HG03095 (cell line): ENCODE measurements around the gene ANKLE2.

Experiments
- ATAC-seq: cut with Tn5 transposase; IDR thresholded peaks from one replicate; pipeline ENCODE4 v1.9.1; 2021; ENCODE audit warnings: moderate library complexity; ENCODE audit not compliant: unreplicated experiment

The ANKLE2 gene

DNA sequence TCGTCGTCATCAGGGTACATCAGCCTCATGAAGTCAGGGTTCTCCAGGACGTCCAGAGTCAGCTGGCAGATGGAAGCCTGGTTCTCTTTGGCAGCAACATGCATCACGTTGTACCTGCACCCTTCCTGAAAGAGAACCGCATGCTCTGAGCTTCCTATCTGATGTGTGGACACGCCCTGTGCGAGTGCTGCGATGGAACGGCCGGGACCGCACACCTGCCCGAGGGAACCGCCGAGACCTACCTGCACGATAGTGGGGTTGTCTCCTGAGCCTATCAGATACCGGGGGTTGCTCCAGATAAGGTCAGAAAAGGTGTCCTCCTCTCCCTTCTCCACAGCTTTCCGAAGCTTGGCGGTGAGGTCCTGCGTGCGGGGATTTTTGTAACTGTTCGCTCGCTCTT lies 13.7 kb downstream of the ANKLE2 start:
- ATAC-seq, result no peak

DNA sequence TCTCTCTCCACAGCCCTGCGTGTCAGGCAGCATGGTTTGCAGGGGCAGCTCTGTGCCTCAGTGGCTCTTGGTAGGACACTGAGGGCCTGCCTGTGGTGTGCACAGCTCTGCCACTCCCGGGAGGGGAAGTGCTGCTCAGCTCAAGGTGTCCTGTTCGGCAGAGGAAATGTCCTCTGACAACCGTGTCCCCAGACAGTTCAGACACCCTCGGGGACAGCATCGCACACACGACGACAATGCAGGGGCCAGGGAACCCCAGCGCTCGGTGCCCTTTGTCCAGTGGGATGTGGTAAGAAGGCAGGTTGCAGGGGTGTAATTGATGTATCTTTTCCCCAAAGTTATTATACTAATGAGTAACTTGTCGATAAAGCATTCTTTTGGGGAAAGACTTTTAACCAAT lies 14.2 kb downstream of the ANKLE2 start:
- ATAC-seq, result no peak

DNA sequence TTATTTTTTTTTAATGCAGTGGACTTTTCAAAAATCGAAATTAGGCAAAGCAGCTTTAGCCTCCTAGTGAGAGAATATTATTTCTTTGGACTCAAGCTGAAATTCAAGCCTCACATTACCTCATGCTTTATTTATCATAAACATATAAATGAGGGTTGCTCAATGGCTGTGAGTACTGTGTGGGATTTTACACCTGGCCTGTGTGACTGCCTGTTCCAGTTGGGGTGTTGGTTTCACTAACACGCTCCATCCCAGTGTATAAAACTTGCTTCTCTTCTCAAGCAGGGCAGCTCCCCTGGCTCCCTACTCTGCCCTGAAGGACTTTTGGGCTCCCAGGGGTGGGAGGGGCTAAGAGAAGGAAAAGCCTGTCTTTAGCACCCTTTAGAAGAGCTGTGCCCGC lies 15.0 kb downstream of the ANKLE2 start:
- ATAC-seq, result no peak

DNA sequence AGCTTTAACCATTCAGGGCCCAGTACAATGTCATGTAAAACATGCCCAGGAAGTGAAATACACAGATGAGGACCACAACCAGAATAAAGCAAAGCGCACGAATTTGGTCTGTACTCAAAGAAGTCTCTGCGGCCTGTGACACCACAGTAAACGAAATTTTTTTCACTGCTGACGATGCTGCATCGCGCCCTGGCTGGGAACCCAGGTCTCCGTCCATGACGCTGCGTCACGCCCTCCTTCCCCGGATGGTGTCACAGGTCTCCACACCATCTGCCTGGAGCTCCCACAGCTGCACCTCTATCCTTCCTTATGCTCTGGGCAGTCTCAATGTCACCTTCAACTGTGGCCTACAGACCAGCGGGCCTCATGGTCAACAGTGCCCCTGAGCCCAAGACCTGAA lies 17.8 kb downstream of the ANKLE2 start:
- no peak for ATAC-seq

DNA sequence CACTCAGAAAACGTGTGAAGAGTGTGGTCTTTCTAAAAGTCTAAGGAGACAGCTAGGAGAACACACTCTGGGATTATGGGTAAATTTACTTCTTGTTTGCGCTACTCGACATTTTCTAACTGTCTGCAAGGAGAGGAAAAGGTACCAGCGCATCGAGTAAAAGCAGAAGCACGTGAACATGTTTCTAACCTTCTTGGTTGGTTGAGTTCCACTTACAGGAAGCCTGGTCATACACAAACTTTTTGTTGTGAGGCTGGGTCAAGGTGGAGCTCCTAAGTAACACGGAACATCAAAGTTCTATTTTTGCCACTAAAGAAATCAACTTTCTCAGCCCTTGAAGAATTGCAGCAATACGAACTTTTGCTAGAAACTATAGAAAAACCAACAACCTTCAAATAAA lies 20.0 kb downstream of the ANKLE2 start:
- ATAC-seq, result no peak

DNA sequence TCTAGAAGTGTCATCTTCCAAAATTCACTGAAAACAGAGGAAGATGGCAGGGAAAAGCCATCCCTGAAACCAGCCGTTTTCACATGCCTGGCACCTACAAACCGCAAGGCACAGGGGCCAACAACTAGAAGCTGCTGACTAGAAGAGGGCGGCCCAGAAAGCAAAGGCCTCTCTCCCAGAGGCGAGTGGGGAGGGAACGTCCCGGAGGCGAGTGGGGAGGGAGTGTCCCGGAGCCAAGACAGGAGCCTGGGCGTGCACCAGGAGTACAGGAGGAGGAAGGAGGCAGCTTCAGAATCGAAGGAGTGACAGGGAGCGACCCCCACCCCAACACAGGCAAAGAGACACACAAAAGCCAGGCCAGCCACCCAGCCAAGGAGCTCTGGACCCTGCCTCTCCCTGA lies 21.0 kb downstream of the ANKLE2 start:
- ATAC-seq, result no peak

DNA sequence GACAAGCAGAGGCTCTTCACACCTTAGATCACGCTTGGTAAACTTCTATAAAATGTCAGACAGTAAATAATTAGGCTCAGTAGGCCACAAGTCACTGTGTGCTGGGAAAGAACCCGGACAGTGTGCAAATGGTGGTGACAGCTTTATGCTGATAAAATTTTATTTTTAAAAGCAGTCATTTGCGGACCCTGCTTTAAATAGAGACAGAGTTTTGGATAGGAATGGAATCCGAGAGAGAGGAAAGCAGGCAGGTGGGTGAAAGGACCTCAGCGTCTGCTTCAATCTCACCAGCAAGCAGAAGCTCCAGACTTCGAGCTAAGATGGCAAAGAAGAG lies 21.4 kb downstream of the ANKLE2 start:
- ATAC-seq, result no peak

DNA sequence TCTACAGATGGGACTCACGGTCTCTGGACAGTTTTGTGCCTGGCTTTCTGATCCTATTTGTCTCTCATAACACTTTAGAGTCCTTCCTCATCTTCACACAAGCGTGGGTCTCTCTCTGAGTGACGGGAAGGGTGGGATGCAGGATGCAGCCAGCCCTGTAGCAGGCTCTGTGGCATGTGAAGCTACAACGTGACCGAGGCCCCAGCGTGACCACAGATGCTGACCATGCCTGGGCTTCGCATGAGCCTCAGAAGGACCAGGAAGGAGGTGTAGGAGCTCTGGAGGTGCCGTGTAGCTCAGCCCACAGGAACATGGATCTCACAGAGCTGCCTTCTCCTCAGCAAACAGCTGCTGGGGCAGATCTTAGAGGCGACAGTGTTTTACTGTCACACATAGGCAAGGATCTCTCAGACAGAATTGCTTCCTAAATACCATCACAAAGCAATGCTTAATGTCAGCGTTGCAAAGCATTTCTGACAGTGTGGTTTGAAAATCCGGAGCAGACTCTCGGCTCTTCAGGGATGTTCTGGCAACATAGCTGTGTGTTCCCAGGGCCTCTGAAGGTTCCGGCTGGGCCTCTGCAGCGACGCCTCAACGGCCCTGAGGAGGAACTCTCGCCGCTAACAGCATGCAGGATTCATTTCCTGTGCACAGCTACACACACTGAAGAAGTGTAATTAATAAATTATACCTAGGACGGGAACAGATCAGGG lies 21.9 kb downstream of the ANKLE2 start:
- ATAC-seq, result no peak

DNA sequence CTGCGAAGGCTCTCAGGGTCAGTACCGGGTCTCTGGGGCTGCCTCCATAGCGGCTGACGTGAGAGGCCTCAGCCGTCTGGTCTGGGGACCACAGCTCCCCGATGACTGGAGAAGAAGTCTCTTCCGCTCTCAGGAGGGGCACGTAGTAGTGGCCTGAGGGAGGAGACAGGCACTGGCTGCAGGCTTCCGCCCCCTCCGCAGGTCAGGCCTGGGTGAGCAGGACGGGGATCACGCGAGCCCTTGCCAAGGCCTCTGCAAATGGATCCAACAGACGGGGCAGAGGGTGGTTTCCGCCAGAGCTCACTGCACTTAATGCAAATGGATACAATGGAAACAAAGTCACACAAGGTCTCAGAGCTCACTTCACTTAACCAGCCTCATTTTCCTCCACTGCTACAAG lies 24.7 kb downstream of the ANKLE2 start:
- no peak for ATAC-seq

DNA sequence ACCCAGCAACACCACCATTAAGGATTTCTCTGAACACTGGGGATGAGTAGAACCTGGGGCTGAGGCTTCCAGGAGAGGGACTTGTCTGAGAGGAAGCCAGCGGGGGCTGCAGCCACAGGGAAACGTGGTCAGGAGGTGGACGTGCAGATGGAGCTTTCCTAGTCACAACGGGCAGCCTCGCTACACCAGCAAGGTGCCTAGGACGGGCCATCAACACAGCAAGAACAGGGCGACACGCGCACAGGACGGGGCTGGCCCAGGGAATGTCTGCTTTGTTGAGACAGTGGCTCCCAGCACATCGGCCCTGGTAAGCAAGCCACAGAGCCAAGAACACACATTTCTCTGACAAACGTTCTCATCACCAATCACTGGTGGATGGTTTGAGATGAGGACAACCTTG lies 25.3 kb downstream of the ANKLE2 start:
- ATAC-seq, result no peak

DNA sequence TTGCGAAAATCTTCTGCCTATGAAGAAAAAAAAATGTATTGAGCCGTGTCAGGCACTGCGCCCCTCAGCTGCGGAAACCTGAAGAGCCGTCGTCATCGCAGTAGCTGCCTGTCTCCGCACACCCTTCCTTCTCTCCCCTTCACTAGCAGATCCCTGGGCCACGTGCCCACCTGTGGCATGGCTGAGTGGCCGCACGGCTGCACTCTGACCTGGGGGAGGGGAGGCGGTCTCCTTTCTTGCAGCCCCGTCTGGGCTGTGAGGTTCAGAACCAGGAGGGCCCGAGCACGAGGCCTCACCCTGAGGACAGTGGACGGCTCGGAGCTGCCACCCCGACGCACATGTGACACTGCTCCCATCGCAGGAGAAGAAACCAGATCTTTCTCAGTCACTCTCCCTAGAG lies 26.1 kb downstream of the ANKLE2 start:
- no peak for ATAC-seq

DNA sequence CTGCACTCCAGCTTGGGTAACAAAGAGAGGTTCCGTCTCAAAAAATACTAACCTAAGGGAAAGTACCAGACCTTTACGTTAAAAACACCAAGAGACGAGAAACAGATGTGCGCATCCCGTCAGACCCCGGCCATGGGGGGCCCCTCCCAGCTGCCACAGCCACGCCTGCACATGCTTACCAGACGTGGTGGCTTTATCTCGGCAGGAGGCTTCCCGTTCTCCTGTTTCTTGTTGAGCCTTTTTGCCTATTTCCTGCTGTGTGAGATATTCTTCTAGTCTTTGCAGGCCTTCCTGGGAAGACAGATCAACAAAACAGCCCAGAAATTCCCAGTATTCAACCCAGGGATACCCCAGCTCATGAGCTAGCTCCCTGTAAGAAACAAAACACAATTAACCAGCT lies 27.4 kb downstream of the ANKLE2 start:
- ATAC-seq, result no peak

DNA sequence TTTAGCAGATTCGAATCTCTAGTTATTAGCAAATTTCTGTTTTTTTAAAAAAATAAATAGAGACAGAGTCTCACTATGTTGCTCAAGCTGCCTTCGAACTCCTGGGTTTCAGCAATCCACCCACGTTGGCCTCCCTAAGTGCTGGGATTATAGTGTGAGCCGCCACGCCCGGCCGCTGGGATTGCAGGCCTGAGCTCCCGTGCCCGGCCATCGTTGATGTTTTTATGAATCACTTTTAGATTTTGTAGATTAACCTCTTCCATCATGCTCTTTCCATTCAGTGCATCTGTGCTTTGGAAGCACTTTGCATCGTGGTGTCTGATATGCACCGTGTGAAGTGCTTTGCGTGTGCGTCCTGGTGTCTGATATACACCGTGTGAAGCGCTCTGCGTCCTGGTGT lies 30.1 kb downstream of the ANKLE2 start:
- ATAC-seq, result no peak

DNA sequence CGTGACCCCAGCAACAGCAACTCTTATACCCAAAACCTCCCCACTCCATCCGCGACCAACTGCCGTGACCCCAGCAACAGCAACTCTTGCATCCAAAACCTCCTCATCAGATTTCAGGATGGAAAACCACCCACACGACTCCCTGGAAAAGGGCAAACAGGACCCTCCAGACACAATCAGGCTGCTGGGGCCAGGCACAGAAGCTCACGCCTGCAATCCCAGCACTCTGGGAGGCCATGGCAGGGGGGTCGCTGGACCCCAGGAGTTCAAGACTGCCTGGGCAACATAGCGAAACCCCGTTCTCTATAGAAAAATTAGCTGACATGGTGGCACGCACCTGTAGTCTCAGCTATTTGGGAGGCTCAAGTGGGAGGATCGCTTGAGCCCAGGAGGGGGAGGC lies 31.3 kb downstream of the ANKLE2 start:
- no peak for ATAC-seq

DNA sequence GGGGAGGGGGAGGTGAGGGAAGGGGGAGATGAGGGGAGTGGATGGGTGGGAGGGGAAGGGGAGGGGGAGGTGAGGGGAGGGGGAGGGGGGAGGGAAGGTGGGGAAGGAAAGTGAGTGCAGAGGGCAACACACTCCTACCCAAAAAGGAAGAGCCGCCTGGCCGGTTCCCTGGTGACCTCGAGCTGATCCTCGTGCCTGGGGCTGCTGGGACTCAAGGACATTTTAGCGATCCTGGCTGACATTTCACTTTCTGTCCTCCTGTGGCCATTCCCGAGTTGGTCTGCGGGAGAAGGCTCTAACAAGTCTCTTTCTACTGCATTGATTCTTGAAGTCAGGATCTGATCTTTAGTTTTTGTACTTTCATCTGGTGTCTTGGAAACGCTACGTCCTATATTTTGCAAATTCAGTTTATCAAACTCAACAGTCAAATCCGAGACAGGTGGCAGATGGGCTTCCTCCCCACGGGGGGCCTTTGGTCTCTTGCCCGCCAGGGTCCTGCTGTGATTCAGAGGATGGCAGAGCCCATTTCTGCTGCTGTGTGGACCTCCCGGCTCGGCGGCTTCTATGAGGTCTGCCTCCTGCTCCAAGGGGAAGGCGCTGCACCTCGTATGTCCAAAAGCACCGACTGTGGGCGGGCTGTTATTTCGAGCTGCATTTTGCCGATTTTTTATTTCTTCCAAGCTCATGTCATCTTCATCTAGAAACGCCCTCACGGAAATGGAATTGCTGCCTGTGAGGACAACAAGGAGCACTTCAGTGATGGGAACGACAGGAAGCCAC lies 31.9 kb downstream of the ANKLE2 start:
- no peak for ATAC-seq

DNA sequence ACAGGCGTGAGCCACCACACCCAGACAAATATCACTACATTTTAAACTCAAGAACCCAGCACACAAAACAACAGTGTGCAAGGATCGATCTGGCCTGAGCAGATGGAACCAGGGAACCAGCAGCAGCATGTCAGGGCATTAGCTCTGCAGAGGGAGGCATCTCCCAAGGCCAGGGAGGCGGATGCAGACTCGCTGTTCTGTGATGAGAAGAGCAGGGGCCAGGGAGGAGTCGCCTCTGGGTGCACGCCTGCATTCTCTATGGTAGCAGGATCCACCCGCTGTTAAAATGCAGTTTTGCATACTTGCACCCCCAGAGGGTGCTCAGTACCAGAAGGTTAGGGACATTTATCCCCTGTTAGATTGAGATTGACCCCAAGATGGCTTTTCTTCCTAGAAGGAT lies 33.1 kb downstream of the ANKLE2 start:
- no peak for ATAC-seq

DNA sequence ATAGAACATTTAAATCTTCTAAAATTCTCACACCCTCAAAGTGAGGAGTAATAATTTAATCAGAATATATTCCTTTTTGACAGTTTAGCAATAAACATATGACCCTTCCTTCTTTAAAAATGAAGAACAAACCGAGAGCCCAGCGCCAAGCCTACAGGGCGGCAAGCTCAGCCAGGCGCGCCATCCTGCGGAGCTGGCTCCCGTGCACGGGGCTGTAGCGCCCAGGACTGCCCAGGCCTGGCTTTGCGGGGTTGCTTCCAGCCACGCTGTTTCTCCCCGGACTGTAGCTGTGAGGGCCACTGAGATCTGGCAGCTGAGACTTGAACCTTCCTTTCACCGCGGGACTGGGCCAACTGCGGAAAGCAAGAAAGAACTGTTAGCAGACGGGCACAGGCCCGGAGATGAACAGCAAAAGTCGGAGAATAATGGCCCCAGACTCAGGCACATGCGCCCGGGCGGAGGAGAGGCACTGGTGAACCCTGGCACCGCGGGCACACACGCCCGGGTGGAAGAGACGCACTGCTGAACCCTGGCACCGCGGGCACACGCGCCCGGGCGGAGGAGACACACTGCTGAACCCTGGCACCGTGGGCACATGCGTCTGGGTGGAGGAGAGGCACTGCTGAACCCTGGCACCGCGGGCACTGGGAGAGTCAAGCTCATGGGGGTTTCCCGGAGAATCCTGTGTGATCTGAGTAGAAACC lies 34.4 kb downstream of the ANKLE2 start:
- ATAC-seq, result no peak

DNA sequence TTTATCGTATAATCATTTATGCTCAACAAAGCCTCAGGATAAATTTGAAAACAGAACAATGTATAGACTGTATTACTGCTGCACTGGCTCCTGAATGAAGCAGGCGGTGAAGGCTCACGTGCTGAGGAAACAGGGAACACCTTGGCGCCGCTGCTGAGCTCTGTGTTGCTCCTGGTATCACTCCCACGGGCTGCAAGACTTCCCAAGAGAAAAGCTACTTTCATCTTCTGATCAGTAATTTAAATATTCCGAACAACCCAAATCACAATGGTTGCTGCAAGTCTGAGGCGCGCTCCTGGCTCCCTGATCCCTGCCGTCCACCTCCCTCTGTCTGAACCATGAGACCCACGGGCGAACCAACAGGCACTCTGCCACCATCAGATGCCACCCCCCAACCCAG lies 35.2 kb downstream of the ANKLE2 start:
- no peak for ATAC-seq

DNA sequence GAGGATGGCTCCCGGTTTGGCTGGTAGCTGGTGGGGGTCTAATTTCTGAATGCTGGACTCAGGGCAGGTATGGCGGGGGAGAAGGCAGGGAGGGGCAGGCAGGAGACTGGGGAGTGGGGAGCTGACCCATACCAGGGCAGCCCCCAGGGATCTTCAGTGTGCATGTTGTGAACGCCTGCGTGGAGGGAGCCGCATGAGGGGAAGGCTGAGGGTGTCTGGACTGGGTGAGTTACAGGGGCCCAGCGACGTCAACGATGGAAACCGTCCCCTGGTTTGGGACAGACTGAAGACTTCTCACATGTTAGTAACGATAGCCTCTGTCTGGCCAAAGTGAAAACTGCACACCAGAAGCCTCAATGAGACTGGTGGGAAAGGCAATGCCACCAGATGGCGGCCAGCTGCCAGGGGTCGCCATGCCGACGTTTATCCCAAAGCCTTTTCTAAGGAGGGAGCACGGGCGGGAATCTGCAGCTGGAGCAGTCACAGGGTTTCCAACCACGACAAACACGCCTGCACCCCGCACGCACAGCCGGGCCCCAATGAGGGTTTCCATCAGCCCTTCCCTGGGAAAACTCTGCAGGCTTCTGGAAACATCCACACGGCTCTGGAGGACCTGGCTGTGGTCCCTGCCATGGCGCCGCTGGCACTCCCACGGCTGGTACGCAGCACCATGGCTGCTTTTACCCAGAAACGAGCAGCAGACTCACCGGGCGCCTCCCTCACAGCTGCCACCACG lies 37.0 kb downstream of the ANKLE2 start:
- ATAC-seq, result no peak

DNA sequence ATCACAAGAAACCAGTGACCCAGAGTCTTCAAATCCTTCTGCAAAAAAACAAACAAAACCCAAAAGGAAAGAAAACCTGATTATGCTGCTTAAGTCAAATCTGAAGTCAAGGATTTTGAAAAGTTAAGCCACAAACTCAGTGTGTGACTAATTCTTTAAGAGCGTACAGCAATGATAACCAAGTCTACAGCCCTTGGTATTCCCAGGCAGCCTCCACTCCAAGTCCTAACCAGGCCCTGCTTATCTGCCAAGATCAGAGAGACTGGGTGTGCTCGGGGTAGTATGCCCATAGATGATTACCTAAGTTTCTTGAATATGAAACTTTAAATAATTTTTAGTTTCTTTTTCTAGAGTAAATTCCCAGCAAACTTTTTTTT lies 37.9 kb downstream of the ANKLE2 start:
- no peak for ATAC-seq

DNA sequence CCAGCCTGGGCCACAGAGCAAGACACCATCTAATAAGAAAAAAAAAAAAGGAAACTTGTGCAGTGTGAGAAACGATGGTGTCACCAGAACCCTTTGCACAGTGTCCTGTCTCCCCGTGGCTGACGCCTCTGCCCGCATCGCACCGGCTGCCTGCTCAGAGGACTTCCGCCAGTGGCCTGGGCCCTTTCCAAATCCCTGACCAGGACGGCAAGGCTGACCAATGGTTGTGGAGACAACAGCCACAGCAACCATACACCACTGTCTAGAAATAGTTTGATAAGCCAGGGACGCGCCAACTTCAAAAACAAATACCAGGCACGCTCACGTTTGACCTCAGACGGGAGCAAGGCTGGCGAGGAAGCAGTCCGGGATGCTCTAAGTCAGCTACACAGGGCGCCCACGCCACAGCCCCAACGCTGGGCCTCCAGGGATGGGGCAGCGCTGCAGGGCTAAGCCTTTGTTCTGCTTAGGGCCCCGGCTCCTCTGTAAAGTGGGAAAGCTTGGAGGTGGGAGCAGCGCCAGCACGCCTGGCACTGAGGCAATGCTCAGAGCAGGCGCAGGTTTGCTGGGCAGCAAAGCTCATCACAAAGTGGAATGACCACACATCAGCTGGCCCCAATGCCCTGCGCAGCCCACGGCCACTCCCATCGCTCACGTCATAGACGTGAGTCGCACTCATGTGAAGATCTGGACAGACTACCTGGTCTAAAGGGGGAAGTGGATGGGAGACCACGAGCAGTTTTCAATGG lies 38.4 kb downstream of the ANKLE2 start:
- no peak for ATAC-seq
